ENCODE results near the gene TPST2.
"Not testable (repeated sequence)": the region's sequence is repeated elsewhere in the genome, so short reads cannot be mapped to it uniquely, and the experiment has no call there.

TPST2 gene

DNA sequence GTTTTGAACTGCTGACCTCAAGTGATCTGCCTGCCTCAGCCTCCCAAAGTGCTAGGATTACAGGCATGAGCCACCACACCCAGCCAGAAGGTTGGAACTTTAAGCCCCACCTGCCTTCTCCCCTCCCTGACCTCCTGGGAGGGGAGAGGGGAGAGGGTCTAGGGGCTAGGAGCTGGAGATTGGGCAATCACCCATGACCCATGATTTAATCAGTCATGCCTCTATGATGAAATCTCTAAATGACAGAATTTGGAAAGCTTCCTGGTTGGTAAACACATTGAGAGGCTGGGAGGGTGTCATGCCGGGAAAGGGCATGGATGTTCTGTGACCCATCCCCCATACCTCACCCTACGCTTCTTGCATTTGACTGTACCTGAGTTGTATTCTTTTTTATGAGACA, 60.6 kb downstream of the TPST2 start:
- Histone ChIP-seq H3K9me3 (ENCODE audit: control insufficient read depth, low read length) (no peaks in the 10 kb centered on the region), H3K4me1 (ENCODE audit: control insufficient read depth, insufficient read depth, low read length, poor library complexity, severe bottlenecking) (peaks cover 15% of the 10 kb centered on the region), H3K27ac (ENCODE audit: low read depth, low read length, severe bottlenecking) (no peak overlapping the region), H3K4me3 (ENCODE audit: extremely low read depth, insufficient read depth, low read length, poor library complexity, severe bottlenecking) (no peak overlapping the region), H3K36me3 (ENCODE audit: control insufficient read depth, insufficient read depth, low read length) (peaks cover 52% of the 10 kb centered on the region)
- no CpG with 5 or more reads among the region's 2 CpGs for WGBS, 2 experiments (ENCODE audit: insufficient coverage in 2 of 2)

DNA sequence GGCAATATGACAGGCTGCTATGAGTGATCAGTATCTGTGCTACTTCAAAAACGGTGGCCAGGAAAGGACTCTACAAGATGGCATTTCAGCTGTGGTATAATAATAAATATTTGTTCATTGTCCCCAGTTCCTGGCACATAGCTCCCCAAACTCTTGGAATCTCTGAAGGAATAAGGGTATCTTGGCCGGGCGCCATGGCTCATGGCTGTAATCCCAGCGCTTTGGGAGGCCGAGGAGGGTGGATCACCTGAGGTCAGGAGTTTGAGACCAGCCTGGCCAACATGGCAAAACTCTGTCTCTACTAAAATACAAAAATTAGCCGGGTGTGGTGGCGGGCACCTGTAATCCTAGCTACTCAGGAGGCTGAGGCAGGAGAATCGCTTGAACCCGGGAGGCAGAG, 61.4 kb downstream of the TPST2 start:
- WGBS, 2 experiments (ENCODE audit: insufficient coverage in 2 of 2), result 85 to 94% methylated on average over 5 of the region's 9 CpGs
- H3K27ac ChIP-seq (ENCODE audit: low read depth, low read length, severe bottlenecking); H3K4me1 ChIP-seq (ENCODE audit: control insufficient read depth, insufficient read depth, low read length, poor library complexity, severe bottlenecking); H3K9me3 ChIP-seq (ENCODE audit: control insufficient read depth, low read length); H3K4me3 ChIP-seq (ENCODE audit: extremely low read depth, insufficient read depth, low read length, poor library complexity, severe bottlenecking): not testable (repeated sequence)
- peaks cover 59% of the 10 kb centered on the region for H3K36me3 ChIP-seq (ENCODE audit: control insufficient read depth, insufficient read depth, low read length)

- Histone ChIP-seq H3K4me1 (ENCODE audit: control insufficient read depth, insufficient read depth, low read length, poor library complexity, severe bottlenecking) (peaks cover 7% of the 10 kb centered on the region), H3K27ac (ENCODE audit: low read depth, low read length, severe bottlenecking) (peak overlapping the region; percentile 53), H3K9me3 (ENCODE audit: control insufficient read depth, low read length) (no peaks in the 10 kb centered on the region), H3K36me3 (ENCODE audit: control insufficient read depth, insufficient read depth, low read length) (peaks cover 59% of the 10 kb centered on the region), H3K4me3 (ENCODE audit: extremely low read depth, insufficient read depth, low read length, poor library complexity, severe bottlenecking) (no peak overlapping the region)
- WGBS, 2 experiments (ENCODE audit: insufficient coverage in 2 of 2), result 89 to 90% methylated on average over 13 to 15 of the region's 15 CpGs
Observed at GRCh38 chr22:26527574-26528465, 62.1 kb downstream of the TPST2 start.

GRCh38 chr22:26527167-26527566, 62.8 kb downstream of the TPST2 start:
- 60 to 89% methylated on average over 1 to 3 of the region's 3 CpGs for WGBS, 2 experiments (ENCODE audit: insufficient coverage in 2 of 2)
- peaks cover 59% of the 10 kb centered on the region for H3K36me3 ChIP-seq (ENCODE audit: control insufficient read depth, insufficient read depth, low read length)
- H3K4me3 ChIP-seq (ENCODE audit: extremely low read depth, insufficient read depth, low read length, poor library complexity, severe bottlenecking), result no peak overlapping the region
- no peaks in the 10 kb centered on the region for H3K9me3 ChIP-seq (ENCODE audit: control insufficient read depth, low read length)
- H3K27ac ChIP-seq (ENCODE audit: low read depth, low read length, severe bottlenecking), result no peak overlapping the region
- peaks cover 7% of the 10 kb centered on the region for H3K4me1 ChIP-seq (ENCODE audit: control insufficient read depth, insufficient read depth, low read length, poor library complexity, severe bottlenecking)

DNA sequence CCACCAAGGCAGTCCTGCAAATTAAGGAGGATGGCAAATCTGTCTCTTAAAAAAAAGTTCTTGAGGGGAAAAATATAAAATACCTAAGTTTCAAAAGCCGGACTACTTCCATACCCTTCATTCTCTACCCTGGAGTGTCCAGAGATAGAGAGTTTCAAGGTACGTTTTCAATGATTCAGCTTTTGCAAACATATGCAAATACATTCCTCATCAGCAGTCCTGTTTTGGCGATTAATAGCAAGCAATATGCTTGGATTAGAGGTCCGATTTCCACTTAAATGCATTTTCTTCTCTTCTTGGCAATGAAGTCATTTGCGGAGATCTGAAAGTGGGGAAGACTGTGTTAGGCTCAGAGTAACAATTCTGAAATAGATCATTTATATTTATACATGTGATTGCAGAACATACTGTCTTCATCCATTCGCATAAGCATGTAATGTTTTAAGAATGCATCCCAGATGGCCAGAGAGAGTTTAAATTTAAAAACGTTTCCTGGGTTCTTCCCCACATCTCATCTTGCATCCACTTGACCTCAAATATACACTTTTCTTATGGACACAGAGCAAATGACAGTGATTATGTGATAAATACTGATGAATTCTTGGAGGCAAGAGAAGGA, 63.9 kb downstream of the TPST2 start:
- Histone ChIP-seq H3K4me3 (ENCODE audit: extremely low read depth, insufficient read depth, low read length, poor library complexity, severe bottlenecking) (no peak overlapping the region), H3K9me3 (ENCODE audit: control insufficient read depth, low read length) (no peaks in the 10 kb centered on the region), H3K36me3 (ENCODE audit: control insufficient read depth, insufficient read depth, low read length) (peaks cover 52% of the 10 kb centered on the region), H3K27ac (ENCODE audit: low read depth, low read length, severe bottlenecking) (no peak overlapping the region), H3K4me1 (ENCODE audit: control insufficient read depth, insufficient read depth, low read length, poor library complexity, severe bottlenecking) (peaks cover 7% of the 10 kb centered on the region)
- 100% methylated on average over 1 to 3 of the region's 7 CpGs for WGBS, 2 experiments (ENCODE audit: insufficient coverage in 2 of 2)

DNA sequence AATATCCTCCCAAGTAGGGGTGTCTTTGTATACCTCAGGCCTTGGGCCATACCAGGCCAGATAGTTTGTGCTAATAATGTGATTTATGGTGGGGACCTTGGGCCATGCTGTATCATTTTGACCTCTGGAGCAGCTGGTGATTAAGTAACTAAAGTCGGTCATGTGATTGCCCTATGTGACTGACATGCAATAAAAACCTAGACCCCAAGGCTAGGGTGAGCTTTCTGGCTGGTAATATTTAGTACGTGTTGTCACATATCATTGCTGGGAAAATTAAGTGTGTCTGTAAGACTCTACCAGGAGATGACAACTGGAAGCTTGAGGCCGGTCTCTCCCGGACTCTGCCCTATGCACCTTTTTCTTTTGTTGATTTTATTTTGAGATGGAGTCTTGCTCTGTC, 65.1 kb downstream of the TPST2 start:
- H3K4me3 ChIP-seq (ENCODE audit: extremely low read depth, insufficient read depth, low read length, poor library complexity, severe bottlenecking), result no peak overlapping the region
- H3K4me1 ChIP-seq (ENCODE audit: control insufficient read depth, insufficient read depth, low read length, poor library complexity, severe bottlenecking), result peaks cover 7% of the 10 kb centered on the region
- no peaks in the 10 kb centered on the region for H3K9me3 ChIP-seq (ENCODE audit: control insufficient read depth, low read length)
- H3K27ac ChIP-seq (ENCODE audit: low read depth, low read length, severe bottlenecking), result no peak overlapping the region
- peaks cover 41% of the 10 kb centered on the region for H3K36me3 ChIP-seq (ENCODE audit: control insufficient read depth, insufficient read depth, low read length)
- 89 to 100% methylated on average over 4 of the region's 4 CpGs for WGBS, 2 experiments (ENCODE audit: insufficient coverage in 2 of 2)

- WGBS, 2 experiments (ENCODE audit: insufficient coverage in 2 of 2), result 90 to 96% methylated on average over 3 to 4 of the region's 4 CpGs
- Histone ChIP-seq H3K9me3 (ENCODE audit: control insufficient read depth, low read length) (no peaks in the 10 kb centered on the region), H3K27ac (ENCODE audit: low read depth, low read length, severe bottlenecking) (no peak overlapping the region)
Observed at GRCh38 chr22:26522592-26522991, 67.3 kb downstream of the TPST2 start.

GRCh38 chr22:26522012-26522411, 67.9 kb downstream of the TPST2 start:
- no peaks in the 10 kb centered on the region for H3K9me3 ChIP-seq (ENCODE audit: control insufficient read depth, low read length)
- no peak overlapping the region for H3K4me3 ChIP-seq (ENCODE audit: extremely low read depth, insufficient read depth, low read length, poor library complexity, severe bottlenecking)
- no peak overlapping the region for H3K27ac ChIP-seq (ENCODE audit: low read depth, low read length, severe bottlenecking)
- no CpG with 5 or more reads among the region's 2 CpGs for WGBS, 2 experiments (ENCODE audit: insufficient coverage in 2 of 2)
- peaks cover 31% of the 10 kb centered on the region for H3K36me3 ChIP-seq (ENCODE audit: control insufficient read depth, insufficient read depth, low read length)
- H3K4me1 ChIP-seq (ENCODE audit: control insufficient read depth, insufficient read depth, low read length, poor library complexity, severe bottlenecking), result no peaks in the 10 kb centered on the region

More at GRCh38 chr22:26522592-26522991, 67.3 kb downstream of the TPST2 start:
- Histone ChIP-seq H3K4me3 (ENCODE audit: extremely low read depth, insufficient read depth, low read length, poor library complexity, severe bottlenecking) (no peak overlapping the region), H3K36me3 (ENCODE audit: control insufficient read depth, insufficient read depth, low read length) (peaks cover 37% of the 10 kb centered on the region), H3K4me1 (ENCODE audit: control insufficient read depth, insufficient read depth, low read length, poor library complexity, severe bottlenecking) (no peaks in the 10 kb centered on the region)

- no peak overlapping the region for H3K4me3 ChIP-seq (ENCODE audit: extremely low read depth, insufficient read depth, low read length, poor library complexity, severe bottlenecking)
- H3K27ac ChIP-seq (ENCODE audit: low read depth, low read length, severe bottlenecking), result no peak overlapping the region
- no peaks in the 10 kb centered on the region for H3K36me3 ChIP-seq (ENCODE audit: control insufficient read depth, insufficient read depth, low read length)
- H3K4me1 ChIP-seq (ENCODE audit: control insufficient read depth, insufficient read depth, low read length, poor library complexity, severe bottlenecking), result no peaks in the 10 kb centered on the region
- no peaks in the 10 kb centered on the region for H3K9me3 ChIP-seq (ENCODE audit: control insufficient read depth, low read length)
- WGBS, 2 experiments (ENCODE audit: insufficient coverage in 2 of 2), result no CpG with 5 or more reads among the region's 5 CpGs
Observed at GRCh38 chr22:26517429-26517828, 72.5 kb downstream of the TPST2 start.

- Histone ChIP-seq H3K4me3 (ENCODE audit: extremely low read depth, insufficient read depth, low read length, poor library complexity, severe bottlenecking) (no peak overlapping the region), H3K27ac (ENCODE audit: low read depth, low read length, severe bottlenecking) (no peak overlapping the region), H3K4me1 (ENCODE audit: control insufficient read depth, insufficient read depth, low read length, poor library complexity, severe bottlenecking) (no peaks in the 10 kb centered on the region), H3K36me3 (ENCODE audit: control insufficient read depth, insufficient read depth, low read length) (no peaks in the 10 kb centered on the region), H3K9me3 (ENCODE audit: control insufficient read depth, low read length) (no peaks in the 10 kb centered on the region)
- 86 to 100% methylated on average over 1 of the region's 1 CpG for WGBS, 2 experiments (ENCODE audit: insufficient coverage in 2 of 2)
Observed at GRCh38 chr22:26516503-26516902, 73.4 kb downstream of the TPST2 start.

DNA sequence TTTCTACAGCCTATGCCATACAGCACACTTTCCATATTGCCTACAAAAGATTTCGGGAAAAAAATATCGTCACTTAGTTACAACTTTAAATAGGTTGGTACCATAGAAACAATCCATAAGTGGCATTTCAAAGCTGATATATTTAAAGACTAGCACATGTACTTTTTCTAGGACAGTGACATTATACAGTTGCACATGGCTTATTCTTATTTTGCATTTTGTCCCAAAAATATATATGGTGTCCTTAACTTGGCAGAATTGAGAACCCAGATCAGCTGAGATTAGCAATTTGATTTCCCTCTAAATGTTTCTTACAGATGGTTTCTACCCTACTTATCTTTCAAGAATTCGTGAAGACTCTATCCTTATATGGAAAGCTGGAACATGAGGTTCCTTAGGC, 74.0 kb downstream of the TPST2 start:
- peaks cover under 1% of the 10 kb centered on the region for H3K36me3 ChIP-seq (ENCODE audit: control insufficient read depth, insufficient read depth, low read length)
- no peak overlapping the region for H3K4me3 ChIP-seq (ENCODE audit: extremely low read depth, insufficient read depth, low read length, poor library complexity, severe bottlenecking)
- no peak overlapping the region for H3K27ac ChIP-seq (ENCODE audit: low read depth, low read length, severe bottlenecking)
- 73 to 95% methylated on average over 2 to 3 of the region's 3 CpGs for WGBS, 2 experiments (ENCODE audit: insufficient coverage in 2 of 2)
- H3K9me3 ChIP-seq (ENCODE audit: control insufficient read depth, low read length), result no peaks in the 10 kb centered on the region
- H3K4me1 ChIP-seq (ENCODE audit: control insufficient read depth, insufficient read depth, low read length, poor library complexity, severe bottlenecking), result no peaks in the 10 kb centered on the region
